Measurements from ENCODE around the gene CADM1.

DNA sequence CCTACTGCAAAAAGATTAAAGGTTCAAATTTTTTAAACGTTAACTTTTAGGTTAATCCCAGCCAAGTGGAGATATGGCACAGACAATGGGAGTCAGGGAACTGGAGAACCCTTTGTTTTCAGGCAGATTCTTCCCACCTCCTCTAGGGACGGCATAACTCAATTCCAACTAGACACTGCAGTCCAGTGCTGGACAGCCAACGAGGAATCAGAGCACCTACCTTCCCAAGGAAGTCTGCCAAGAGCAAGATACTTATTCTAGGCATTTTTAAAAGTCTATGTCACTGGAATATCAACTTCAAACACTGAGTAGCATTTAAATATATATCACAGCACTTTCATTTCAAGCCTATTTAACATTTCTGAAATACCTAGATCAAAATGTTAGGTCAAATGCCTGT is 7.3 kb downstream of the CADM1 start:
- TF ChIP-seq, protein P1, sequence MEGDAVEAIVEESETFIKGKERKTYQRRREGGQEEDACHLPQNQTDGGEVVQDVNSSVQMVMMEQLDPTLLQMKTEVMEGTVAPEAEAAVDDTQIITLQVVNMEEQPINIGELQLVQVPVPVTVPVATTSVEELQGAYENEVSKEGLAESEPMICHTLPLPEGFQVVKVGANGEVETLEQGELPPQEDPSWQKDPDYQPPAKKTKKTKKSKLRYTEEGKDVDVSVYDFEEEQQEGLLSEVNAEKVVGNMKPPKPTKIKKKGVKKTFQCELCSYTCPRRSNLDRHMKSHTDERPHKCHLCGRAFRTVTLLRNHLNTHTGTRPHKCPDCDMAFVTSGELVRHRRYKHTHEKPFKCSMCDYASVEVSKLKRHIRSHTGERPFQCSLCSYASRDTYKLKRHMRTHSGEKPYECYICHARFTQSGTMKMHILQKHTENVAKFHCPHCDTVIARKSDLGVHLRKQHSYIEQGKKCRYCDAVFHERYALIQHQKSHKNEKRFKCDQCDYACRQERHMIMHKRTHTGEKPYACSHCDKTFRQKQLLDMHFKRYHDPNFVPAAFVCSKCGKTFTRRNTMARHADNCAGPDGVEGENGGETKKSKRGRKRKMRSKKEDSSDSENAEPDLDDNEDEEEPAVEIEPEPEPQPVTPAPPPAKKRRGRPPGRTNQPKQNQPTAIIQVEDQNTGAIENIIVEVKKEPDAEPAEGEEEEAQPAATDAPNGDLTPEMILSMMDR (IDR thresholded peaks at IDR 0.05; ENCODE audit: low read depth, low read length, missing input control) = no peak
- TF ChIP-seq REST (IDR thresholded peaks at IDR 0.05) (peak; percentile 94), RAD21 (IDR thresholded peaks at IDR 0.05) (no peak), TAF1 (conservative IDR thresholded peaks at IDR 0.05) (no peak), EGR1 (IDR thresholded peaks at IDR 0.05; ENCODE audit: low read depth in 2 of 2) (no peak), RXRA (IDR thresholded peaks at IDR 0.05) (no peak), YY1 (IDR thresholded peaks at IDR 0.05) (no peak), SP1 (IDR thresholded peaks at IDR 0.05) (no peak), HNF4A (conservative IDR thresholded peaks at IDR 0.05) (no peak), FOXA1 (IDR thresholded peaks at IDR 0.05) (no peak)
- TF ChIP-seq, protein P2, sequence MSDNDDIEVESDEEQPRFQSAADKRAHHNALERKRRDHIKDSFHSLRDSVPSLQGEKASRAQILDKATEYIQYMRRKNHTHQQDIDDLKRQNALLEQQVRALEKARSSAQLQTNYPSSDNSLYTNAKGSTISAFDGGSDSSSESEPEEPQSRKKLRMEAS (IDR thresholded peaks at IDR 0.05) = no peak
- TF ChIP-seq, protein P3, sequence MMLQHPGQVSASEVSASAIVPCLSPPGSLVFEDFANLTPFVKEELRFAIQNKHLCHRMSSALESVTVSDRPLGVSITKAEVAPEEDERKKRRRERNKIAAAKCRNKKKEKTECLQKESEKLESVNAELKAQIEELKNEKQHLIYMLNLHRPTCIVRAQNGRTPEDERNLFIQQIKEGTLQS (IDR thresholded peaks at IDR 0.05) = no peak

All from liver (tissue), 3 donors.